HL-60 (cell line): Measurements from ENCODE around the gene TPRA1.

Source experiments
- DNase-seq, 2 experiments: peaks; one replicate each; pipeline ENCODE4 v3.0.0-alpha.2; 2010 to 2020; ENCODE audit warnings: low read depth in 1 of 2, low spot score in 1 of 2
- H3K27ac ChIP-seq: fragments of 250-450 bp; sonication (Bioruptor Pico); replicated peaks from 2 replicates; pipeline ENCODE4 v1.5.1; 2020; ENCODE audit warnings: mild to moderate bottlenecking, moderate library complexity
- H3K27me3 ChIP-seq: fragments of 250-450 bp; sonication (Bioruptor Pico); 2 replicates; pipeline ENCODE4 v1.5.1; 2021; ENCODE audit warnings: mild to moderate bottlenecking, moderate library complexity; ENCODE audit not compliant: insufficient read depth, poor library complexity, severe bottlenecking
- H3K4me3 ChIP-seq: replicated peaks from 2 replicates; pipeline ENCODE4 v1.5.1; 2011; ENCODE audit warnings: mild to moderate bottlenecking, control low read depth, low read length; ENCODE audit not compliant: insufficient read depth
- CTCF ChIP-seq: IDR thresholded peaks from one replicate; pipeline ENCODE4 v1.5.1; 2011; ENCODE audit warnings: low read length, control low read depth, inconsistent platforms; ENCODE audit not compliant: insufficient read depth
- GABPA ChIP-seq: IDR thresholded peaks from 2 replicates; pipeline ENCODE4 v1.6.1; 2012; ENCODE audit warnings: low read depth
- POLR2AphosphoS5 ChIP-seq: IDR thresholded peaks from 2 replicates; pipeline ENCODE4 v1.6.1; 2012; ENCODE audit warnings: low read depth
- REST ChIP-seq: IDR thresholded peaks from 2 replicates; pipeline ENCODE4 v1.6.1; 2012; ENCODE audit warnings: low read depth; ENCODE audit not compliant: insufficient replicate concordance
- SPI1 ChIP-seq: IDR thresholded peaks from 2 replicates; pipeline ENCODE4 v1.6.1; 2012; ENCODE audit warnings: low read depth, mild to moderate bottlenecking, borderline replicate concordance

Gene TPRA1

GRCh38 chr3:127573912-127574311, 16.6 kb downstream of the TPRA1 start:
- no peak overlapping the region for H3K4me3 ChIP-seq
- no peaks in the 10 kb centered on the region for H3K27me3 ChIP-seq
- DNase-seq = no peak
- TF ChIP-seq SPI1 (no peak), CTCF (no peak), POLR2AphosphoS5 (no peak), REST (no peak), GABPA (no peak)
- no peak overlapping the region for H3K27ac ChIP-seq

- no peak overlapping the region for H3K4me3 ChIP-seq
- TF ChIP-seq SPI1 (no peak), POLR2AphosphoS5 (no peak), GABPA (no peak)
Observed at GRCh38 chr3:127573401-127573800, 17.1 kb downstream of the TPRA1 start.

GRCh38 chr3:127572735-127573134, 17.8 kb downstream of the TPRA1 start:
- Histone ChIP-seq H3K27me3 (no peaks in the 10 kb centered on the region), H3K27ac (no peak overlapping the region), H3K4me3 (no peak overlapping the region)
- DNase-seq = no peak
- TF ChIP-seq REST = no peak
- TF ChIP-seq CTCF = no peak
- no peak for TF ChIP-seq GABPA
- TF ChIP-seq POLR2AphosphoS5 = no peak
- no peak for TF ChIP-seq SPI1

More at GRCh38 chr3:127573401-127573800, 17.1 kb downstream of the TPRA1 start:
- no peak for DNase-seq
- H3K27me3 ChIP-seq = no peaks in the 10 kb centered on the region
- no peak overlapping the region for H3K27ac ChIP-seq

GRCh38 chr3:127572186-127572585, 18.3 kb downstream of the TPRA1 start:
- H3K27me3 ChIP-seq = no peaks in the 10 kb centered on the region
- H3K4me3 ChIP-seq = no peak overlapping the region
- DNase-seq = no peak
- TF ChIP-seq GABPA (no peak), POLR2AphosphoS5 (no peak), CTCF (no peak), REST (no peak), SPI1 (no peak)
- H3K27ac ChIP-seq = no peak overlapping the region
